ENCODE results near the gene PSD2.

Gene PSD2

DNA sequence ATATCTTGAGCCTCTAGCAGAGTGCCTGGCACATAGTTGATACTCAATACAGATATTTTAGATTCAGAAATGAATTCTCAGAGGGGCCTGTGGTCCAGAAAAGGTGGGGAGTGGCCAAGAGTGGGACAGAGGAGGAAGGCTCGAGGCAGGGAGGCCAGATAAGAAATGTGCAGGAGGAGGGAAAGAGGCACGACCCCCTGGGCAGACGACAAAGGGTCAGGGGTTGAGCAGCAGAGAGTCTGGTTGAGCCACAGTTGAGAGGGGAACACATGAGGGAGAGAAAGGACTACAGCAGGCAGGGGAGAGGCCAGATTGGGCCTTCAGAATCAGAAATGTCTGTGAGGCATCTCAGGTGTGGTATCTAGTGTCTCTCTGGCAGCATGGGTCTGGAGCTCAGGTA lies 89.1 kb downstream of the PSD2 start:
- no peak for DNase-seq

DNA sequence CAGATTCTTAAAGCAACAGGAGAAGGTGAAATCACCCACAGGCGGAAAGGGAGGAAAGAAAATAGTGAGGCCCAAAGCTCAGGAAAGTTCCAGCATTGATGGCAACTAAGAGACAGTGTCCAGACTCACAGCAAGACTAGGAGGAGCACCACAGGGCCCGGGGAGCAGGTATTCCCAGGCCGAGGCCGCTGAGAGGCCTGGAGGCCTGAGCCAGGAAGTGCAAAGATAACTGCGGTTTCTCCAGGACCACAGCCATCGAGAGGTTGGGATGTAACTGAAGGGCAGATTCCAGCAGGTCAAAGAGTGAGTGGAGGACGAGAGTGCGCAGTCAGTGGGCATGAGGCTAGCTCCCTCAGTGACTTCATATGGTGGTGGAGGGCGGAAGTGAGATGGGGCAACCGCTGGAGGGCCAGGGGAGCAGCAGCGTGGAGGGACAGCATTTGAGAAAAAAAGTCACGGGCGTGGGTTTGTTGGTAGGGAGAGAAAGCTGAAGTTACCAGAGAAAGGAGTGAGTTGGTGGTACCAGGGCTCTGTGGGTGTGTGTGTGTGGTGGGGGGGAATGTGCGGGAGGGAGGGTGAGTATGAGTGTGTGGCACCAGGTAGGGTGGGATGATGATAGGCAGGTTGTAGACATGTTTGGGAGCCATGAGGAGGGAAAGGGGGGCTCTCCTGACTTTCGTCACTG lies 89.7 kb downstream of the PSD2 start:
- no peak for DNase-seq

DNA sequence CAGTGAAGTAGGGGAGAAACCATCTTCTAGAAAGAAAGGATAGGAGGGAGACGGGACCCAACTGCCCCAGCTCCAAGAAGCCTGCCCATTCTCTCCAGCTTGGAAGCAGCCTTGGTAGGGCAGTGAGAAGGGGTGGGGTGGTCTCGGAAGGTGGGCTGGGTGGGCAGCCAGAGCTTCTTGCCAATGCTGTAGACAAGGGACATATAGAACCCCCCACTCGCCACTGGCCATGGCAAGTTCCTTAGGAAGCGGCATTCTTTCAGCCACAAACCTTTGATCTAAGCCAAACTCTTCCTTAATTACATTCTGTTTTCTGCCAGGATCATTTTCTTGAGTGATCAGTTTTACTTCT lies 90.2 kb downstream of the PSD2 start:
- no peak for DNase-seq

GRCh38 chr5:139886213-139886612 lies 90.6 kb downstream of the PSD2 start:
- DNase-seq: no peak

DNA sequence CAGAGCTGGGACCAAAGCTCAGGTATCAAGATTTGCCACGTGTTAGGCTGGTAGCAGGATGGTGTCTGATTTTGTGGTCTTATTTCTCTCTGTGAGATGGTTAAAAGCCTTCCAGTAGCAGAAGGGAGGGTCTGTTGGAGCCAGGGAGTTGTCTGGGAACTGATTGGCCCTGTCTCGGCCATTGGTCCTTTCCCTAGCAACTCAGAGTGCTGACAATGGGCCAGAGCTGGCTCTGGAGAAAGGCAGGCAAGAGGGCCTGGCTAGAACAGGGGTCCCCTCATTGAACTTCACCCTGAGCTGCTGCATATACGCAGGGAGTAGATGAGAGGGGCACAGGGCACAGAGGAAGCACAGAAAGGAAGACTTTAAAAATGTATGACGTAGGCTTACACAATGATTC lies 92.8 kb downstream of the PSD2 start:
- DNase-seq: no peak

GRCh38 chr5:139889410-139889809 lies 93.8 kb downstream of the PSD2 start:
- no peak for DNase-seq

DNA sequence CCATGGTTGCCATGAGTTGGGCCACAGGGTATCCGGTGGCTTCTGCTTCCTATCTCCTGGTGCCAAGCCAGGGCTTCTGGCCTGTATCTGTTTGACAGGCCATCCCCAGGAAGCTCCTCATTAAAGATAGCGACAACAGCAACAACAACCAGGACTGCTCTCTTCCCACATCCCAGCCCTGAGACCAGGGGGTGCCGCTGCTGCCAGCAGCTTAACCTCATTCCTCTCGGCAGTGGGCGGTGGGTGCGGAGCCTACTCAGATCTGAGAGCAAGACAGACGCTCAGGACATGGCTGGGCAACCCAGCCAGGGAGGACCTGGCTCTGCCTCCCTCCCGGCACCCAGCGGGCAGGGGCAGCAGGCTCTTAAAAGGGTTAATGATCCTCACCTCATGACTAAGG lies 98.3 kb downstream of the PSD2 start:
- DNase-seq: no peak

Measured in activated CD4-positive, alpha-beta T cell treated with anti-CD3 and anti-CD28 coated beads, Interleukin-10, Interleukin-2, amounts not matched to agents 100 ng/mL and 50 ng/mL, durations not matched to agents 16 hours and 8 hours (primary cell).